ENCODE measurements around the gene C1orf94. TPM values are rescaled to one million over a fixed set of nuclear protein-coding genes. Genes with fewer than 3 reads are reported as not detected.

Gene C1orf94
- total RNA-seq, 1 donor from 2014 or later, result 0.37 TPM

GRCh38 chr1:34265396-34265795, 88.7 kb downstream of the C1orf94 start:
- Histone ChIP-seq H3K36me3 (no peaks in the 10 kb centered on the region), H3K4me2 (no peak overlapping the region), H3K27ac (no peak overlapping the region), H4K20me1 (ENCODE audit: low read depth) (no peaks in the 10 kb centered on the region), H3K4me3 (no peak overlapping the region), H3K27me3 (peaks cover 13% of the 10 kb centered on the region), H3K9me3 (ENCODE audit: low read depth) (no peaks in the 10 kb centered on the region), H3F3A (ENCODE audit: low read depth) (no peaks in the 10 kb centered on the region), H3K9ac (no peak overlapping the region), H3K79me2 (ENCODE audit: low read depth) (no peaks in the 10 kb centered on the region), H2AFZ (replicated peaks) (no peak overlapping the region), H3K4me1 (peaks cover 6% of the 10 kb centered on the region)
- Mint-ChIP-seq H3K27me3 (ENCODE audit: insufficient read depth, low read depth) (peaks cover 2% of the 10 kb centered on the region), H3K4me3 (no peak overlapping the region), H3K9me3 (no peaks in the 10 kb centered on the region), H3K36me3 (no peaks in the 10 kb centered on the region), H3K4me1 (peaks cover 3% of the 10 kb centered on the region), H3K27ac (no peak overlapping the region)
- TF ChIP-seq EZH2 (IDR thresholded peaks at IDR 0.05) (no peak), EZH2phosphoT487 (IDR thresholded peaks at IDR 0.05) (no peak), CTCF (IDR thresholded peaks at IDR 0.05) (no peak)
- DNase-seq (ENCODE audit: low spot score), result no peak

- no peak overlapping the region for H3K27ac Mint-ChIP-seq
- H3K4me3 Mint-ChIP-seq, result peak overlapping the region; percentile 50
- Histone ChIP-seq H3K27ac (no peak overlapping the region), H3K27me3 (peaks cover 13% of the 10 kb centered on the region), H3K9ac (no peak overlapping the region), H3K4me2 (peak overlapping the region; percentile 50), H3K36me3 (no peaks in the 10 kb centered on the region), H3F3A (ENCODE audit: low read depth) (no peaks in the 10 kb centered on the region), H3K9me3 (ENCODE audit: low read depth) (no peaks in the 10 kb centered on the region), H3K4me3 (peak overlapping the region; percentile 6), H3K79me2 (ENCODE audit: low read depth) (no peaks in the 10 kb centered on the region), H2AFZ (replicated peaks) (peak overlapping the region; percentile 2), H4K20me1 (ENCODE audit: low read depth) (no peaks in the 10 kb centered on the region), H3K4me1 (peaks cover 6% of the 10 kb centered on the region)
- TF ChIP-seq CTCF (IDR thresholded peaks at IDR 0.05), result no peak
- no peak for TF ChIP-seq EZH2phosphoT487 (IDR thresholded peaks at IDR 0.05)
- no peak for TF ChIP-seq EZH2 (IDR thresholded peaks at IDR 0.05)
- no peaks in the 10 kb centered on the region for H3K36me3 Mint-ChIP-seq
- H3K9me3 Mint-ChIP-seq, result no peaks in the 10 kb centered on the region
- H3K27me3 Mint-ChIP-seq (ENCODE audit: insufficient read depth, low read depth), result peaks cover 2% of the 10 kb centered on the region
- peaks cover 3% of the 10 kb centered on the region for H3K4me1 Mint-ChIP-seq
- peak; percentile 47 for DNase-seq (ENCODE audit: low spot score)
These were observed 89.6 kb downstream of the C1orf94 start for GRCh38 chr1:34266127-34266951.

GRCh38 chr1:34267326-34267725, 90.6 kb downstream of the C1orf94 start:
- H3K9ac ChIP-seq, result no peak overlapping the region
- H3K4me3 Mint-ChIP-seq, result no peak overlapping the region
- no peaks in the 10 kb centered on the region for H3K9me3 ChIP-seq (ENCODE audit: low read depth)
- peaks cover 2% of the 10 kb centered on the region for H3K27me3 Mint-ChIP-seq (ENCODE audit: insufficient read depth, low read depth)
- no peak overlapping the region for H2AFZ ChIP-seq (replicated peaks)
- peaks cover 6% of the 10 kb centered on the region for H3K4me1 ChIP-seq
- no peaks in the 10 kb centered on the region for H3K36me3 Mint-ChIP-seq
- no peak overlapping the region for H3K27ac ChIP-seq
- no peak overlapping the region for H3K4me2 ChIP-seq
- peaks cover 3% of the 10 kb centered on the region for H3K4me1 Mint-ChIP-seq
- no peak overlapping the region for H3K4me3 ChIP-seq
- no peaks in the 10 kb centered on the region for H3K9me3 Mint-ChIP-seq
- H4K20me1 ChIP-seq (ENCODE audit: low read depth), result no peaks in the 10 kb centered on the region
- no peak overlapping the region for H3K27ac Mint-ChIP-seq
- DNase-seq (ENCODE audit: low spot score), result no peak
- H3K79me2 ChIP-seq (ENCODE audit: low read depth), result no peaks in the 10 kb centered on the region
- no peaks in the 10 kb centered on the region for H3K36me3 ChIP-seq
- peaks cover 13% of the 10 kb centered on the region for H3K27me3 ChIP-seq
- H3F3A ChIP-seq (ENCODE audit: low read depth), result no peaks in the 10 kb centered on the region
- TF ChIP-seq EZH2 (IDR thresholded peaks at IDR 0.05) (no peak), EZH2phosphoT487 (IDR thresholded peaks at IDR 0.05) (no peak), CTCF (IDR thresholded peaks at IDR 0.05) (no peak)
